ENCODE results near the gene F2RL3.

GRCh38 chr19:16882146-16882545 is 6.7 kb upstream of the F2RL3 start:
- TF ChIP-seq CTCF (IDR thresholded peaks at IDR 0.05; ENCODE audit: low read length) = no peak
- no peak for TF ChIP-seq EZH2 (IDR thresholded peaks at IDR 0.05; ENCODE audit: borderline replicate concordance, low read length)

All from OCI-LY1 (cell line).